Endothelial cell (in vitro differentiated cells): ENCODE measurements around the gene INO80E. TPM values are rescaled to one million over a fixed set of nuclear protein-coding genes. Genes with fewer than 3 reads are reported as not detected.
"Not testable (repeated sequence)": the region's sequence is repeated elsewhere in the genome, so short reads cannot be mapped to it uniquely, and the experiment has no call there.

Experiments used
- DNase-seq: peaks from one replicate; pipeline ENCODE4 v3.0.0; 2021; ENCODE audit warnings: low spot score
- H3K27ac Mint-ChIP-seq: one replicate; pipeline ENCODE4 v1.8.0; 2021; ENCODE audit warnings: mixed read lengths, inconsistent platforms; ENCODE audit not compliant: unreplicated experiment
- H3K27me3 Mint-ChIP-seq: one replicate; pipeline ENCODE4 v1.8.0; 2021; ENCODE audit warnings: mild to moderate bottlenecking, moderate library complexity, mixed read lengths, inconsistent platforms; ENCODE audit not compliant: unreplicated experiment
- H3K36me3 Mint-ChIP-seq: one replicate; pipeline ENCODE4 v1.8.0; 2021; ENCODE audit warnings: mild to moderate bottlenecking, low read depth, mixed read lengths, inconsistent platforms; ENCODE audit not compliant: unreplicated experiment
- H3K4me1 Mint-ChIP-seq: one replicate; pipeline ENCODE4 v1.8.0; 2021; ENCODE audit warnings: mild to moderate bottlenecking, mixed read lengths, inconsistent platforms; ENCODE audit not compliant: unreplicated experiment
- H3K4me3 Mint-ChIP-seq: one replicate; pipeline ENCODE4 v1.8.0; 2021; ENCODE audit warnings: mild to moderate bottlenecking, mixed read lengths, inconsistent platforms; ENCODE audit not compliant: unreplicated experiment
- H3K9me3 Mint-ChIP-seq: one replicate; pipeline ENCODE4 v1.8.0; 2021; ENCODE audit warnings: mixed read lengths, inconsistent platforms; ENCODE audit not compliant: unreplicated experiment
- CTCF ChIP-seq: fragments of 200-600 bp; sonication (generic); IDR thresholded peaks from one replicate; pipeline ENCODE4 v1.5.0; 2021; ENCODE audit warnings: antibody characterized with exemption; ENCODE audit not compliant: unreplicated experiment
- total RNA-seq: library from RNA; stranded (reverse); fragmentation: NEBNext Ultra II Directional; extraction: Animal tissue kit (Norgen Biotek cat#: 25700); gene quantifications from one replicate; pipeline ENCODE4 v1.2.1, GENCODE V29; 2021; ENCODE audit not compliant: unreplicated experiment

INO80E gene
- total RNA-seq, 1 donor from 2014 or later: 94.4 TPM

GRCh38 chr16:29958756-29959155 is 37.3 kb upstream of the INO80E start:
- Mint-ChIP-seq H3K27ac (no peak overlapping the region), H3K4me1 (peaks cover 18% of the 10 kb centered on the region), H3K27me3 (peaks cover 9% of the 10 kb centered on the region), H3K9me3 (no peaks in the 10 kb centered on the region), H3K36me3 (no peaks in the 10 kb centered on the region), H3K4me3 (no peak overlapping the region)
- no peak for DNase-seq
- no peak for TF ChIP-seq CTCF

- DNase-seq: no peak
- Mint-ChIP-seq H3K36me3 (no peaks in the 10 kb centered on the region), H3K27me3 (peaks cover 9% of the 10 kb centered on the region), H3K4me1 (peaks cover 18% of the 10 kb centered on the region), H3K27ac (no peak overlapping the region), H3K9me3 (no peaks in the 10 kb centered on the region), H3K4me3 (no peak overlapping the region)
- TF ChIP-seq CTCF: no peak
Measured at GRCh38 chr16:29959293-29959692, 36.7 kb upstream of the INO80E start.

GRCh38 chr16:29959821-29960220 is 36.2 kb upstream of the INO80E start:
- H3K4me3 Mint-ChIP-seq, H3K36me3 Mint-ChIP-seq: not testable (repeated sequence)
- H3K4me1 Mint-ChIP-seq: peaks cover 21% of the 10 kb centered on the region

GRCh38 chr16:29961127-29961478 is 34.9 kb upstream of the INO80E start:
- Mint-ChIP-seq H3K27ac (peak overlapping the region; percentile 89), H3K4me1 (peaks cover 25% of the 10 kb centered on the region), H3K36me3 (peaks cover 6% of the 10 kb centered on the region), H3K4me3 (peak overlapping the region; percentile 89), H3K9me3 (no peaks in the 10 kb centered on the region), H3K27me3 (peaks cover 12% of the 10 kb centered on the region)
- TF ChIP-seq CTCF: no peak
- DNase-seq: no peak

More at GRCh38 chr16:29959821-29960220, 36.2 kb upstream of the INO80E start:
- H3K9me3 Mint-ChIP-seq, H3K27ac Mint-ChIP-seq, DNase-seq, H3K27me3 Mint-ChIP-seq: not testable (repeated sequence)

- peak; percentile 48 for TF ChIP-seq CTCF
- Mint-ChIP-seq H3K9me3 (no peaks in the 10 kb centered on the region), H3K4me1 (peaks cover 26% of the 10 kb centered on the region), H3K27ac (peak within 1 kb of the TSS; percentile 98), H3K4me3 (peak within 1 kb of the TSS; percentile 94), H3K27me3 (peaks cover 13% of the 10 kb centered on the region), H3K36me3 (peaks cover 6% of the 10 kb centered on the region)
- peak; percentile 96 for DNase-seq
Measured at GRCh38 chr16:29961479-29962343, 34.3 kb upstream of the INO80E start, which contains the start of gene TMEM219. Gene TMEM219 (plus strand): TSS chr16:29962079. CDS start chr16:29963144, 1,065 bp downstream.
